Measurements from ENCODE around the gene CSNK1G3.

The CSNK1G3 gene

DNA sequence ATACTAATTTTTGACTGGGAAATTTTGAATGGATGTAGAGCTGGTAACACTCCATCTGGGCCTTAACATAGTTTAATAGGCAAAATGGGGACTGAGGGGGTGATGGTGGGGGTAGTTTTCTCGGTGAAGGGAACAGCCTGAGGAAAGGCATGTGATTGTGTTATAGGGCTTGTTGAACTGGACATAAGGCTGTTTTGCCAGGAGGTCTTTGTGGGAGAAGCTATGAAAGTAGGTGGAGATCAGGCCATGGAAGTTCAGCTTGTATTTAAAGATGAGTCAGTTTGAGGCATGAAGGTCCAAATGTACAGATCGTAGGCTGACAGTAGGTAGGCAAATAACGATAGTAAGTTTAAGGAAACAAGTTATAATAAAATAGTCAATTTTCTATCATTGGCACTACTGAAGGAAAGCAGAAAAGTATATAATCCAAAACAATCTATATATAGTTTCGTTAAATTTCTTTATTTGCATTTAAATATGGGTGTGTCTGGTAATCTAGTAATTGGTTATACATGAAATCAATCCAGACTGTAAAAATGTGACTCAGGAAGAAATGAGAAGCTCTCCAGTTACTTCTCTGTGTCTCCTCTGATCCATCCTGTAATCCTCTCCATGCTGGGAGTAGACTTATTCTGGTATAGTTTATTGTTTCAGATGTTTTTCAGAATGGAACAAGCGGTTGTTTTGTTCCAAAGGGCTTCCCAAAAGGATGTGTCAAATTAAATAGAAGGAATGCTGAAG is 2.8 kb downstream of the CSNK1G3 start:
- DNase-seq: no peak

DNA sequence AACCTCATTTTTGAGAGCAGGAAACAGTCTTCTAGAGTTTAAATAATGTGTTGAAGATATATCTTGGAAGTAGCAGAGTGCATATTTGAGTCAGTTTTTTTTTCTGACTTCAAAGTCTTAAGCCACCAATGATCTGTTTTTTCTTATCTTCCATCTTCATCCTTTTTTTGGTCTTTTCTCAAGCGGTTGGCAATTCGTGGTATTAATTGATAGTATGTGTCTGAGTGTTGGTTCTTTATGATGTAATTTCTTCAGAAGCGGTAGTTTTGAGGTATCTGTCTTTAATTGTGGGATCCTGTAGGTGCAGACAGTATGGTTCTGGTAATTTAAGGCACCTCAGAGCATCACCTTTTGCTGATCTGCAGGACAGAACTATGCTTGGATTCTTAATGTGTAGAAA is 3.9 kb downstream of the CSNK1G3 start:
- no peak for DNase-seq

DNA sequence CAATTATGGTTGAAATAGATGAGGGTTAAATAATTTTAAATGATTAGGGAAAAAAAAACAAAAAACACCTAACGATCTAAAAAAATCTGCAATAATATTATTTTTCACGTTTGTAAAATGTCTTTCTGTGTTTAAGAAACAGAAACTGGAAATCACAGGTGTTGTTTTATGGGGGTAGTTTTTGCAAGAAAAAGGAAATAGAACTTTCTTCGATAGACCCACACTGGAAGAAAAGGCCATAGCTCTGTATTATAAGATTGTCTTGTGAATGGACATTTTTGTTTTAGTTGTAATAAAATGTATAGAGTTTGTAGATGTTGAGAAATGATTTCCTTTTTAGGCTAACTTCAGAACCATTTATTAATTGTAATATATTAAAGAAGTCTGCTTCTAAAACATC is 5.5 kb downstream of the CSNK1G3 start:
- no peak for DNase-seq

DNA sequence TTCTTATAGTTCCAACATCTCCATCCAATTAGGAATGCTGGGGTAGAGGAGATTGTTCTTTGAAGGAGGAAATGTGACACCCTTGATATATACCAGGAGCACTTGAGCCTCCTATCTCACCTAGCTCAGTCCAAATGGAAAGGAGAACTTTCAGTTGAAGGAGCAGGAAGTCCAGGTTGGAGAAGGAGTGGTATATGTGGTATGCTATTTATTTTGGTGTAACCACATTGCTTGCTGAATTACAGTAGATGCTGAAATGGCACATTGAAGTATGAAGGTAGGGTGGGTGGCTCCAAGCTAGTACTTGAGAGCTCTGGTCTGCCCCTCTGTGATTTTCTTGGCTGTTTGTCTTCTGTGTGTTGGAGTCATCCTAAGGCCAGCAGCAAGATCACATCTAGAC is 6.1 kb downstream of the CSNK1G3 start:
- no peak for DNase-seq

DNA sequence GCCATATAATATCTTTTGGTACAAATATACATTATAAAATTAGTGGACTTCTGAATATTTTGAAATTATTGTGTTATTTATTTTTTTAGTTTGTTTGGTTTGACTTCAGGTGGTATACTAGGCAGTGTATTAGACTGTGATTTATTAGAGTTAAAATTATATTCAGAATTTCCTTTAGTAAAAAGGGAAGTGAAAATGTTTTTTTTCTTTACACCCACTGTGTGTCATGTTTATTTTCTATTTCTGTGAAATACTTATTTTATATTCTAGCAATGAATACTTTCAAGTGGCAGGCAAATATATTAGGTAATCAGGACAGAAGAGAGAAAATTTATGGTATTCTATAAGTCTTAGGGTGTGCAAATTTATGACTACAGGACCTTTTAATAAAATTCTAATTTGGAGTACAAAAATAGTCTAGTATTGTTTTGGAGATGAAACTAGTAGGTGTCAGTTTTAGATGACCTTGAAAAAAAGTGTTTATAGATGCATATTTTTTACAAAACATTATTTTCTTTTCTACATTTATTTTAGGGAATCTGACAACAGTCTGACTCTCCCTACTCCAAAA is 8.8 kb downstream of the CSNK1G3 start:
- no peak for DNase-seq

DNA sequence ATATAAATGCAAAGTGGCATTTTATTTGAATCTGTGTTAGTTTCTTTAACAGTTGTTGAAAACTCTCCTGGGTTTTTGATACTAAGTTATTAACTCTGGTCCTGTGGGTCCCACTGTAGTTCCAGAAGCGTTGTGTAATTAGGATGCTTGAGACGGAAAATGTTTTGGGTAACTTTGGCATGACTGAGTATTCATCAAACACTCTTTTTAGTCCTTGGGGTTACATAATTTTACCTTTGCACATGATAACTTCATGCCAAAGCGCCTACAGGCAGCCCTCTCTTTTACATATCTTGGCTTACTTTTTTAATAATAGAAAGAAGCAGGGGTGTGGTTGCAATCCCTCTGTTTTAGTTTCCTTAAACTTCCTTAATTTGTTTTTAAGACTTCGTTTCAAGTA is 12.2 kb downstream of the CSNK1G3 start:
- DNase-seq: no peak

DNA sequence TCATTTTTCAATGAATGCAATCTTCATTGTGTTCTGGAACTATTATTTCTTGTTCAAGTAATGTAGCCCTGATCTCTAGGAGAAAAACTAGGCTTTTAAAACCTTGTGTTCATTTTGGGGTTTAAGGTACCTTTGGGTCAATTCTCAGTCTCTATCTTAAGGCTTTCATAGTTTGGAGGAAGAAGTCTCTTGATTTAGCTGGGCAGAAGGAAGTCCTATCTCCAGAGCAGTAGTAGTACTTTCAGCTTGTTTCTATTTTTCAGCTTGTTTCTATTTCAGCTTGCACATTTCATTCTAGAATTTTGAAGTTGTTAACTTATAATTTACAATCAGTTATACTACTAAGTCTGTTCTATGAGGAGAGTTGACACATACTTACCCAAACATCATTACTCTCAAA is 15.2 kb downstream of the CSNK1G3 start:
- no peak for DNase-seq

DNA sequence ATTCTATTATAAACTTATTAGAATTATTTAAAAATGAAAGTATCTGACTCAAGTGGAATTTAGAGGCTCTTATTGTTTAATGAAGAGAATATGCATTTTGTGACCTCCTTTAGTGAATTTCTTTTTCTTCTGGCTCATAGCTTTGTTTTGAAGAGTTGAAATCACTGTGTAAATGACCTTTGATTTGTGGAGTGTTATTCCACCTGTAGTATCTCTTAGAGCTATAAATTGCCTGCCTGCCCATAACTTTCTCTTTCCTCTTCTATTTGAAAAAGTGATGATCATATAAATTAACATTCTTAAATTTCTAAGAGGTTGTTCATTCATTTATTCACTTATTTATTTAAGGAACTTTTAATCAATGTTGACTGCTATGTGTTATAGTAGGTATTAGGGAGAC is 16.1 kb downstream of the CSNK1G3 start:
- no peak for DNase-seq

DNA sequence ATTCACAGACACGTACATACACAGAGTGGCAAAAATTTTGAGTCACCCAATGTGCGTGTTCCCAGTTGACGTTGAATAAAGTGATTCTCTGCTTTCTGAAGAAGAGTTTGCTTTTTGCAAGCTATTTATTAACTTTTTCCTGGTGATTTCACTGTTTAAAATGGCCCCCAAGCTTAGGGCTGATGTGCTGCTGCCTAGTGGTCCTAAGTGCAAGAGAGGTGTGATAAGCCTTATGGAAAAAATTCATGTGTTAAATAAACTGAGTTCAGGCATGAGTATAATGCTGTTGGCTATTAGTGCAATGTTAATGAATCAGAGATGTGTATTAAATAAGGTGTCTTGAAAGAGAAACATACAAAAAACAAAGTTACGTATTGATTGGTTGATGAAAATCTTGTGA is 16.9 kb downstream of the CSNK1G3 start:
- DNase-seq: no peak

DNA sequence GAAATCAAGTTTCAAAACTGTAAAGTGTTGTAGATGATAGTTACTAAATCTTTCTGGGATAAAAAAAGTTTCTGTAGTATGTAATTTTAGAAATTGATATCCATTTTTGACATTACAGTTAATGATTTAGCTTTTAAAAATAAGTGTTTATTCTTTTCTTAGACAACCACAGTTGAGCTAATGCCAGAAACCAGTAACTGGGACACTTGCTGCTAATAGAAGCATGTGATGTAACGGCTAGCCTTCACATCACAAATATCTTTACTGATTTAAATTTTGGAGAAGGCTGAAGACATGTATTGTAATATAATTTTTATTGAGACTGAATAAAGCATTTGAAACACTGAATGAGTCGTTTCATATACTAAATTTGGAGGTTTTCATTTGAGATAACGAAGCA is 18.8 kb downstream of the CSNK1G3 start:
- no peak for DNase-seq

DNA sequence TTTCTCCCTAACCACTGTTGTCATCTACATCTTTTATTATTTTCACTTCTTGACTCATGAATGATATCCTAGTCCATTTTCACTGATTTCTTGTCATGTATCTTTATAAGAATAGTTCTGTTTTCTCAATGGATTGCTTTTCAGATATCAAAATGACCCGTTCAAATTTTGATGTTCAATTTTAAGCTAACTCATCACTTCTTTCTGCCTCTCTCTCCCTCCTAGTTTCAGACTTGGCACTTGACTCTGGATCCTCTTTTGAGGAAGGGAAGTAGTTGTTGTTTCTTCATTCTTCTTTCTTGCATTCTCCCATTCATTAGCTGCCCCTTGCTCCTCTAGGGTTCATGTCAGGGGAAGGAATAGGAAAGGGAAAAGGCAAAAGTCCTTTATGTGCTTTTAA is 23.7 kb downstream of the CSNK1G3 start:
- DNase-seq: no peak

DNA sequence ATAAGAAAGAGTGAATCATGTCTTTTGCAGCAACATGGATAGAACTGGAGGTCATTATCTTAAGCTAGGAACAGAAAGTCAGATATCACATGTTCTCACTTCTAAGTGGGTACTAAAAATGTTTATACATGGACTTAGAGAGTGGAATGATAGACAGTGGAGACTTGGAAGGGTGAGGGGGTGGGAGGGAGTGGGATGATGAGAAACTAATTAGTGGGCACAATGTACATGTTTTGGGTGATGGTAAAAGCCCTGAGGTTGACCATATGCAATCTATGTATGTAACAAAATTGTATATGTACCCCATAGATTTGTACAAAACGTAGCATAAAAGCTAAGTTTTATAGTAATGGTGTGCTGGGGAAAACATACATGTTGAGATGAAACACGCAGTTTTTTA is 25.3 kb downstream of the CSNK1G3 start:
- DNase-seq: no peak

DNA sequence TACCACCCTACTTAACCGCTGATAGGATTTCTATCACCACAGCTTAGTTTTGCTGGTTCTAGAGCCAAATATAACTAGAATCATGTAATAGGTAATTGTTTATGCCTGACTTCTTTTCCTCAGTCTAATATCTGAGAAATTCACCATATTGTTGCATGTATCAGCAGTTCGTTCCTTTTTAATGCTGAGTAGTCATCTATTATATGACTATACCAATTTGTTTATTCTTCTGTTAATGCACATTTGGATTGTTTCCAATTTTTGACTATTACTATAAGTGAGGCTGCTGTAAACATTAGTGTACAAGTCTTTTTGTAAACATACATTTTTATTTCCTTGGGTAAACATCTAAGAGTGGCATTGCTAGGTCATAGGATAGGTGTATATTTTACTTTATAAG is 25.9 kb downstream of the CSNK1G3 start:
- DNase-seq: no peak

DNA sequence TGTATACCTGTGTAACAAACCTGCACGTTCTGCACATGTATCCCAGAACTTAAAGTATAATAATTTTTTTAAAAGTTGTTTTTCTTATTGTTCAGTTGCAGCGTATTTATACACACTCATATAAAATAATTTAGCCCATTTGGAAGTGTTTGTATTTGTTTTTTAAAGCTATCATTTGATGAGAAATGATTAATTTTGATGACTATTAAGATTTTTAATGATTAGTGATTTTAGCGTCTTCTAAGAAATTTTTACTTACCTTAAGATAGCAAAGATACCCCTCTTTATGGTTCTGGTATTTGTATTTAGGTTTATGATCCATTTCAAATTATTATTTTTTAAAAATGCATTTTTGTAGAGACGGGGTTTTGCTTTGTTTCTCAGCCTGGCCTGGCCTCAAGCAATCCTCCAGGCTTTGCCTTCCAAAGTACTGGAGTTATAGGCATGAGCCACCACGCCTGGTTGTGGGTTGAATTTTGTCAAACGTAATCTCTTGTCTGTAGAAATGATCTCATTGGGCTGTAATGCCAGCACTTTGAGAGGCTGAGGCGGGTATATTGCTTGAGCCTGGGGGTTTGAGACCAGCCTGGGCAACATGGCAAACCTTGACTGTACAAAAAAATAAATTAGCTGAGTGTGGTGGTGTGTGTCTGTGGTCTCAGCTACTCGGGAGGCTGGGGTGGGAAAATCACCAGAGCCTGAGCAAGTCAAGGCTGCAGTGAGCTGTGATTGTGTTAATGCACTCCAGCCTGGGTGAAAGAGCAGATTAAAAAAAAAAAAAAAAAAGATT is 26.9 kb downstream of the CSNK1G3 start:
- no peak for DNase-seq

DNA sequence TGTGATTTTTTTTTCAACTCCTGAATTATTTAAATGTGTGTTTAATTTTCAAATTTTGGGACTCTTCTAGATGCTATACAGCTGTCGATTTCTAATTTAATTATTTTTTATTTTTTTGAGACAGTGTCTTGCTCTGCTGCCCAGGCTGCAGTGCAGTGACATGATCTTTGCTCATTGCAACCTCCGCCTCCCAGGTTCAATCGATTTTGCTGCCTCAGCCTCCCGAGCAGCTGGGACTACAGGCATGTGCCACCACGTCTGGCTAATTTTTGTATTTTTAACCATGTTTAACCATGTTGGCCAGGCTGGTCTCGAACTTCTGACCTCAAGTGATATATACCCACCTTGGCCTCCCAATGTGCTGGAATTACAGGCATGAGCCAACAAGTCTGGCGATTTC is 28.6 kb downstream of the CSNK1G3 start:
- DNase-seq: no peak

DNA sequence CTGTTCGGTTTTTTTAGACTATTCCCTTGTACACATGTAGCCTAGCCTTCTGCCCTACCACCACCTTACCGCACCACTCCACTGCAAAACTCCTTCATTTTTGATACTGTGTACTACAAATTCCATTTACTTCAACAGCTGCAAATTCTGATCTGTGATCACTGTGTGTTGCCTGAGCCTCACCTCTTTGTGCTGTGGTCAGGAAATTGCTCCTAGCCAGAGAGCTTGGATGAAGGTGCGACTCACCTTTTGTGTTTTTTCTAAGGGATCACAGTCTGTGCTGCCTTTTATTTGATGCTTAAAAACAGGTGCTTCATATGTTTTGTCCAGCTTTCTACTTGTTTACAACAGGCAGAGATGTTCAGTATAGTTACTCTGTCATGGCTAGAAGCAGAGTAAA is 31.5 kb downstream of the CSNK1G3 start:
- no peak for DNase-seq

DNA sequence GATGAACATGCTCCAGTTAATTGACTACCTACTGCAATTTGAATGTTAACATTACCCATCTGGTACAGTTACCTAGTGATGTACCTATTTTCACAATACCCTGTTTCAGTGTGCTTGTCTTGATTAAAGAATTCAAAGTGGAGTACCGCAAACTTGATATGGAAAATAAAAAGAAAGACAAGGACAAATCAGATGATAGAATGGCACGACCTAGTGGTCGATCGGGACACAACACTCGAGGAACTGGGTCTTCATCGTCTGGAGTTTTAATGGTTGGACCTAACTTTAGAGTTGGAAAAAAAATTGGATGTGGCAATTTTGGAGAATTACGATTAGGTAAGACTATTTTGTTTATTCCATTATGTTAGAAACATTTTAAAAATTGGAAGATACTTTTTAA is 33.5 kb downstream of the CSNK1G3 start:
- no peak for DNase-seq

DNA sequence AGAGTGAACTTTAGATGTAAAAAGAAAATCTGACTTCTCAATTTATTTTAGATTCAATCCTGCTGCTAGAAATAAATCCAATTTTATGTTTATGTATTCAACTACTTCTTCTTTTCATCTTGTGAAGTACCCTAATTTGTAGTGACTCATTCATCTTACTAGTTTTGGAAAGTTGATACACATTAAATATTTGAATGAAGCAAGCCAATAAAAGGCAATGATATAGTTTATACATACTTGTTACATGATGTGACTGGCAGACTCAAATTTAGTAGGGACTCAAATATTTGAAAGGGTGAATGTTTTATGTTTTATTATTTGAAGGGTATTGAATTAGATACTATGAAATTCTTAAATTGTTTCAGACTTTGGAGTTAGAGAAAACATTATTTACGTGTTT is 34.7 kb downstream of the CSNK1G3 start:
- DNase-seq: no peak

DNA sequence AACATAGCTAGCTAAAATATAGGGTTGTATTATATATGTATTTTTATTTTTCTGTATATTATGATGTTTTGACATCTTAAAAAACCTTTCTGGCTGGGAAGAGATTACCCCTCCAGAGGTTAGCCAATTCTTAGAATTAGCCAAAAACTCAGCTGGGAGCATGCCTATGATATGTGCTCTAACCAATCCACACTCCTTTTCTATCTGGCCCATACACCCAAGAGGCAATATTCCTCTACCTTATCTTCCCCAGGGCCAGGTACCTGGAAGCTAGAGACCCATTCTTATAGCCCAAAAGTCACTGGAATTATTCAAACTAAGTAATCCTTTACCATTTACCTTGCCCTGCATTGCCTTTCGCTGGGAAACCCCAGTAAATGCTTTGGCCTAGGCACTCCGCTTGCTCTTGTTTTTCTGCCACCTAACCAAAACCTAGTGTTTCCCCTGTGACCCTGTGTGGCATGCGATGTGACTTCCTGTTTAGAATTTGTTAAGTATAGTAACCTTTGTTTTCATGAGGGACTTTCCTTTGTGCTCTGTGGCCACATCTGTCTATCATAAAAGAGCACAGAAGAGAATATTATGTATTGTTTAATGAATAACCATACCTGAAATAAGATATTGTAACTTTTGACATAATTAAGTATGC is 37.4 kb downstream of the CSNK1G3 start:
- no peak for DNase-seq

DNA sequence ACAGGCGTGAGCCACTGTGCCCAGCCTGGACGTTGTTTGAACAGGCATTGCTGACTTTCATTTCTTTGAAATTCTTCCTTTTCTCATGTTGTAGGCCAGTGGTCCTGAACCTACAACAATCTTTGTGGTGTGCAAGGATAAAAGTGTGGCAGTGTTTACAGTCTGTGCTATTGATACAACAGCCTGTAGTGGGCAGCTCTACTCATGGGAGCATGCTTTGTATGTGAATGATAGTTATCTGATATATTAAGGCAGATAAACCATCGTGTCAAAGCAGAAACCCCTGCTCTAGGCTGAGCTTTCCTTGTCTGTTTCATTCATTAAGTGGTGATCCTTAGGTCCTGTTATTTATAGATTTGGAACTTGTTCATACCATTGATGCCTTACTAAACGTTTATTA is 42.6 kb downstream of the CSNK1G3 start:
- no peak for DNase-seq

DNA sequence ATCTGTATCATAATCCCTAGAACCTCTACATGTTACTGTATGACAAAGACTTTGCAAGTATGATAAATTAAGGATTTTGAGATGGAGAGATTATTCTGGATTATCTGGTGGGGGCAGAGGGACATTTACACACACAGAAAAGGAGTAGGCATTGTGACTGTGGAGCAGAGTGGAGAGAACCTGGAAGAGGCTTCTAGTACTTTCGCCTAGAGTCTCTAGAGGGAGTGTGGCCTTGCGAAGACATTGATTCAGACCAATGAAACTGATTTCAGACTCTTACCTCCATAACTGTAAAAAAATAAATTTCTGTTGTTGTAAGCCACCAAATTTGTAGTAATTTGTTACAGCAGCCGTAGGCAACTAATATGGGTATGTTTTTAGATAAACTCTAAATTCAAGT is 45.9 kb downstream of the CSNK1G3 start:
- no peak for DNase-seq

DNA sequence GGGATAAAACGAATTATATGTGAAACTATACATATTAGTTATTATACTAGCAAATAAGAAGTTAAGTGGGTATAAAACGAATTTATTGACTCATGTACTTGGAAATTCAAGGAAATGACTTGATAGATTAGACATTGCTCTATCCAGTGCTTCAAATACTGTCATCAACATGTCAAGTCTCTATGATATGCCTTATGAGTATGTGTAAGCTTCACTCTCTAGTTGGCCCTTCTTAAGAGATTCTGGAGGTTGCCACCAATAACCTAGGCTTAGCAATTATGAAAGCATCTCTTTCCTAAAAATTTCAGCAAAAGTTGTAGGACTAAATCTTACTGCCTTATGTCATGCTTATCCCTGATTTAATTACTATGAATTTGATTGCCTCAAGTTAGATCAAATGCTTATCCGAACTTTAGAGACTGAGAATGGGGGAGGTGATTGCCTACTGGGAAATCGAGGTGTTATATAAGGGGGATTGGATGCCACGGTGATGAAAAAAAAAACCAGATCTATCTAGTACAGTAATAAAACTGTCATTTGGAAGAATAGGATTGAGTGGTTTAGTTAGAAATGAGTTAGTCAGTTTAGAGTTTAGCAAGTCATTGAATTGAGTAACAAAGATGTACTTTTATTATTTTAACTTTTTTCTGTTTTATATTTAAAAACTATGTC is 46.9 kb downstream of the CSNK1G3 start:
- DNase-seq: no peak

DNA sequence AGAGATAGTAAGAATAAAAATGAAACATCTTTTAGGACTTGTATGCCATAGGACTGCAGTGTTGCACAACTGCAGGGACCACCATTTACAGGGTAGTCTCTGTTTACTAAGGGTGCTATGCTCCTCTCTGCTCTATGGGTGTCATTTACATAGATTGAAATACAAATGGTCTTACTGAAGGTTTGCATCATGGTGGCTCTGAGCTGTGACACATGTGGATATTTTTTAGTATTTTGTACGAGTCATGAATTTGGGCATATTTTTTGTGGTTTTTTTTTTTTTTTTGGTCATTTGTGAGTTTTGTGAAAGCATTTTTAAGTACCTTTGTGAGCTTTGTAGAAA is 47.4 kb downstream of the CSNK1G3 start:
- DNase-seq: no peak

All from NCI-H1417 treated with DMSO at 0.1 percent for 48 hours (cell line).